Suprapubic skin (tissue), 4 donors: ENCODE data around the gene HEXIM1.

Source experiments
- POLR2A ChIP-seq, 2 donors: fragments of 450-650 bp; IDR thresholded peaks; one replicate each; pipeline ENCODE4 v1.6.1; 2017; ENCODE audit warnings: antibody characterized with exemption in 2 of 2, mild to moderate bottlenecking in 2 of 2, moderate library complexity in 2 of 2
- POLR2AphosphoS5 ChIP-seq, 3 donors: sonication (generic); formaldehyde crosslinking; IDR thresholded peaks; one replicate each; pipeline ENCODE4 v1.6.1; 2017; ENCODE audit warnings: antibody characterized with exemption in 3 of 3
- TF ChIP-seq, protein P1 (sequence below), 2 donors: fragments of 200-600 bp in 1 of 2; fragments of 450-650 bp in 1 of 2; sonication (generic) in 1 of 2; IDR thresholded peaks; one replicate each; pipeline ENCODE4 v1.5.1; 2016 to 2019; ENCODE audit warnings: antibody characterized with exemption in 2 of 2, mild to moderate bottlenecking in 1 of 2, moderate library complexity in 1 of 2

GRCh38 chr17:45129940-45130680 lies 18.2 kb upstream of the HEXIM1 start:
- TF ChIP-seq, protein P1, sequence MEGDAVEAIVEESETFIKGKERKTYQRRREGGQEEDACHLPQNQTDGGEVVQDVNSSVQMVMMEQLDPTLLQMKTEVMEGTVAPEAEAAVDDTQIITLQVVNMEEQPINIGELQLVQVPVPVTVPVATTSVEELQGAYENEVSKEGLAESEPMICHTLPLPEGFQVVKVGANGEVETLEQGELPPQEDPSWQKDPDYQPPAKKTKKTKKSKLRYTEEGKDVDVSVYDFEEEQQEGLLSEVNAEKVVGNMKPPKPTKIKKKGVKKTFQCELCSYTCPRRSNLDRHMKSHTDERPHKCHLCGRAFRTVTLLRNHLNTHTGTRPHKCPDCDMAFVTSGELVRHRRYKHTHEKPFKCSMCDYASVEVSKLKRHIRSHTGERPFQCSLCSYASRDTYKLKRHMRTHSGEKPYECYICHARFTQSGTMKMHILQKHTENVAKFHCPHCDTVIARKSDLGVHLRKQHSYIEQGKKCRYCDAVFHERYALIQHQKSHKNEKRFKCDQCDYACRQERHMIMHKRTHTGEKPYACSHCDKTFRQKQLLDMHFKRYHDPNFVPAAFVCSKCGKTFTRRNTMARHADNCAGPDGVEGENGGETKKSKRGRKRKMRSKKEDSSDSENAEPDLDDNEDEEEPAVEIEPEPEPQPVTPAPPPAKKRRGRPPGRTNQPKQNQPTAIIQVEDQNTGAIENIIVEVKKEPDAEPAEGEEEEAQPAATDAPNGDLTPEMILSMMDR (IDR thresholded peaks at IDR 0.05): no peak
- TF ChIP-seq POLR2A (IDR thresholded peaks at IDR 0.05) (no peak), POLR2AphosphoS5 (IDR thresholded peaks at IDR 0.05) (no peak)
